Activated T-cell treated with anti-CD3 and anti-CD28 coated beads, Interleukin-2, amount 50 U/mL, for 48 hours (primary cell): ENCODE results near the gene UGT2B17.
"Not testable (repeated sequence)": the region's sequence is repeated elsewhere in the genome, so short reads cannot be mapped to it uniquely, and the experiment has no call there.

Experiments
- DNase-seq, 2 experiments: peaks; one replicate each; pipeline ENCODE4 v3.0.0-alpha.2; 2020

The UGT2B17 gene

GRCh38 chr4:68576272-68577125 lies at the start of gene UGT2B17:
Gene UGT2B17 (minus strand): TSS chr4:68576322. CDS start chr4:68568484, 7,838 bp downstream.
- DNase-seq: no peak

- DNase-seq: not testable (repeated sequence)
Observed at GRCh38 chr4:68622731-68623130, 46.6 kb upstream of the UGT2B17 start.

- DNase-seq: no peak
Observed at GRCh38 chr4:68617003-68617698, 41.0 kb upstream of the UGT2B17 start.

GRCh38 chr4:68615699-68616422 lies 39.7 kb upstream of the UGT2B17 start:
- no peak for DNase-seq

GRCh38 chr4:68613752-68614151 lies 37.6 kb upstream of the UGT2B17 start:
- no peak for DNase-seq

- no peak for DNase-seq
Observed at GRCh38 chr4:68606240-68606639, 30.1 kb upstream of the UGT2B17 start.

GRCh38 chr4:68599150-68599549 lies 23.0 kb upstream of the UGT2B17 start:
- DNase-seq: no peak

GRCh38 chr4:68597482-68597881 lies 21.4 kb upstream of the UGT2B17 start:
- DNase-seq: no peak

GRCh38 chr4:68594678-68595077 lies 18.6 kb upstream of the UGT2B17 start:
- DNase-seq: no peak

- no peak for DNase-seq
Observed at GRCh38 chr4:68593112-68593511, 17.0 kb upstream of the UGT2B17 start.

- no peak for DNase-seq
Observed at GRCh38 chr4:68592673-68593072, 16.6 kb upstream of the UGT2B17 start.

GRCh38 chr4:68591204-68591603 lies 15.1 kb upstream of the UGT2B17 start:
- DNase-seq: no peak

GRCh38 chr4:68589790-68590189 lies 13.7 kb upstream of the UGT2B17 start:
- DNase-seq: no peak

- DNase-seq: no peak
Observed at GRCh38 chr4:68582339-68582717, 6.2 kb upstream of the UGT2B17 start.

- DNase-seq: no peak
Observed at GRCh38 chr4:68581383-68582338, 5.5 kb upstream of the UGT2B17 start.

- no peak for DNase-seq
Observed at GRCh38 chr4:68577590-68577989, 1.5 kb upstream of the UGT2B17 start.

GRCh38 chr4:68575636-68576035 lies 486 bp downstream of the UGT2B17 start:
- not testable (repeated sequence) for DNase-seq

GRCh38 chr4:68575081-68575480 lies 1.0 kb downstream of the UGT2B17 start:
- no peak for DNase-seq

GRCh38 chr4:68572653-68573170 lies 3.4 kb downstream of the UGT2B17 start:
- DNase-seq: no peak

GRCh38 chr4:68570122-68570507 lies 6.0 kb downstream of the UGT2B17 start:
- DNase-seq: no peak

GRCh38 chr4:68569466-68570121 lies 6.5 kb downstream of the UGT2B17 start:
- no peak for DNase-seq

- DNase-seq: not testable (repeated sequence)
Observed at GRCh38 chr4:68569036-68569435, 7.1 kb downstream of the UGT2B17 start.
